ENCODE data around the gene CR1L.
"Not testable (repeated sequence)": the region's sequence is repeated elsewhere in the genome, so short reads cannot be mapped to it uniquely, and the experiment has no call there.

The CR1L gene

GRCh38 chr1:207658904-207659485 is 14.1 kb downstream of the CR1L start:
- in situ Hi-C loops (cut with MboI; ENCODE audit: low pct_unique_long_range_greater_than_20kb, low sequenced_read_pairs, unreplicated experiment): no loop called here
- DNase-seq (ENCODE audit: low spot score): no peak
- no peak for TF ChIP-seq CTCF (IDR thresholded peaks at IDR 0.05; ENCODE audit: extremely low read depth, insufficient read depth, missing control alignments)

GRCh38 chr1:207659545-207660153 is 14.7 kb downstream of the CR1L start:
- DNase-seq (ENCODE audit: low spot score): no peak

GRCh38 chr1:207661420-207661819 is 16.5 kb downstream of the CR1L start:
- in situ Hi-C loops (cut with MboI; ENCODE audit: low pct_unique_long_range_greater_than_20kb, low sequenced_read_pairs, unreplicated experiment): not testable (repeated sequence)

More at GRCh38 chr1:207659545-207660153, 14.7 kb downstream of the CR1L start:
- no peak for TF ChIP-seq CTCF (IDR thresholded peaks at IDR 0.05; ENCODE audit: extremely low read depth, insufficient read depth, missing control alignments)
- in situ Hi-C loops (cut with MboI; ENCODE audit: low pct_unique_long_range_greater_than_20kb, low sequenced_read_pairs, unreplicated experiment): no loop called here

GRCh38 chr1:207666342-207666741 is 21.4 kb downstream of the CR1L start:
- no peak for DNase-seq (ENCODE audit: low spot score)
- in situ Hi-C loops (cut with MboI; ENCODE audit: low pct_unique_long_range_greater_than_20kb, low sequenced_read_pairs, unreplicated experiment): no loop called here
- no peak for TF ChIP-seq CTCF (IDR thresholded peaks at IDR 0.05; ENCODE audit: extremely low read depth, insufficient read depth, missing control alignments)

More at GRCh38 chr1:207661420-207661819, 16.5 kb downstream of the CR1L start:
- DNase-seq (ENCODE audit: low spot score): not testable (repeated sequence)

- TF ChIP-seq CTCF (IDR thresholded peaks at IDR 0.05; ENCODE audit: extremely low read depth, insufficient read depth, missing control alignments): no peak
- DNase-seq (ENCODE audit: low spot score): no peak
- in situ Hi-C loops (cut with MboI; ENCODE audit: low pct_unique_long_range_greater_than_20kb, low sequenced_read_pairs, unreplicated experiment): no loop called here
Measured at GRCh38 chr1:207669528-207670009, 24.6 kb downstream of the CR1L start.

- in situ Hi-C loops (cut with MboI; ENCODE audit: low pct_unique_long_range_greater_than_20kb, low sequenced_read_pairs, unreplicated experiment): no loop called here
Measured at GRCh38 chr1:207670192-207670591, 25.3 kb downstream of the CR1L start.

More at GRCh38 chr1:207670192-207670591, 25.3 kb downstream of the CR1L start:
- no peak for TF ChIP-seq CTCF (IDR thresholded peaks at IDR 0.05; ENCODE audit: extremely low read depth, insufficient read depth, missing control alignments)
- DNase-seq (ENCODE audit: low spot score): peak; percentile 35
